ENCODE data around the gene PIWIL1.

PIWIL1 gene

DNA sequence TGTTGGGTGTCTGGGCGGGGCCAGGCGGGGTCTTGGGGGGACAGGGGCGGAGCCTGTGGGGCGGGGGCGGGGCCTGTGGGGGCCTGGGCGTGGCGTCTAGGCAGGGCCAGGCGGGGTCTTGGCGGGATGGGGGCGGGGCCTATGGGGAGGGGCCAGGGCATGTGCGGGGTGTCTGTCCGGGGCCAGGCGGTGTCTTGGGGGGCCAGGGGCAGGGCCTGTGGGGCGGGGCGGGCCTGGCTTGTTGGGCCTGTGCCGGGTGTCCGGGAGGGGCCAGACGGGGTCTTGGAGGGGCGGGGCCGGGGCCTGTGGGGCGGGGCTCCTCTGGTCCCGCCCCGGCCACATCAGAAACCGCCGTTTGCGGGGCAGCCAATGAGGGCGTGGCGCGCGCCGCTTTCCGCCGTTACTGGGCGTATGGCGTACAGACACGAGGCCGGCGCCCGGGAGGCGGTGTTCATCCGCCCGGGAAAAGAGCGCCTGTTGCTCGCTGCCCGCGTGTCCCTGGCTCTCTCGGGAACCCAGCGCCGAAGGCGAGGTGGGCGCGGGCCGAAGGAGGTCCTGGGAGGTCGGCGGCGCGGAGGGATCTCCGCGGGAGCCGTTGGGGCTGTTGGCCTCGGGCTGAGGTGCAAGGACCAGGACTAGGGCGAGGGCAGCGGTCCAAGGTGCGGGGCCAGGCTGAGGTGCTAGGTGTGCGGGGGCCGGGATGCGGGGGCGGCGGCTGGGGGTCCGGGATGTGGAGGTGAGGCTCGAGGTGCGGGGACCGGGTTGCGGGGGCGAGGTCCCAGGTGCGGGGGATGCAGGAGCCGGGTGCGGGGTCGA, at the start of gene PIWIL1:
PIWIL1 (plus strand) TSS at position 400 of the 816 bp plus-strand sequence. CDS start 4,705 bp downstream, outside the sequence.
- no peak for DNase-seq

DNA sequence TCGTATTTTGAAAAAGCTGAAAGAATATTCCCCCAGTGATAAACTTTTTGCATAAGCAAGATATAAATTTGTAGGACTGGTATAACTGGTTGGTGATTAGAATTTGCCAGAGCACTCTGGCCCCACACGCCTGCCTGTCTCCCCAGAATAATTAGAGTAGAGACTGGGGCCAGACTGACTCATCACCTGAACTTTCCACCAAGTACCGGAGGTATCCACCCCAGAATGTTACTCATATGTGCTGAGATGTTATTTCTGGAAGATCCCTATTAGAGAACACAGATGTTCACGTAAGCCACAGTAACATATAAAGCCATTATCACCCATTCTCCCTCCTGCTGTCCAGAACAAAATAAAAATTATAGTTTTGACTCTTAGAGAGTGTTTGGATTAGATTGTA, 49.5 kb upstream of the PIWIL1 start:
- no peak for DNase-seq

DNA sequence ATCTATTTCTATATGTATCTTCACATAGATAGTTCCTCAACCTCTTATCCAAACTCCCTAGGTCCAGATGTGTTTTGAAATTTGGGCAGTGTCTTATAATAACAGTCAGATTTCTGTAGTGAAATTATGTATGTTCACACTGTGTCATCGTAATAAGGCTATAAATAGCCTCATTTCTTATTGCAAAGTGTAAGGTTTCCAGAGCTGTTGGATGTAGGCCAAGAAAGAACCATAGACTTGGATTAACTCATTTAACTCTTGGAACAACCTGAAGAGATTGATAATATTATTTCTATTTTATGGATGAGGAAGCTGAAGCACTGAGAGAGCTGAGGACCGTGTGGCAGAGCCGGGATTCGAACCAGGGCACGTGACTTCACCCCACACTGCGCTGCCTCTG, 49.0 kb upstream of the PIWIL1 start:
- DNase-seq, result no peak

DNA sequence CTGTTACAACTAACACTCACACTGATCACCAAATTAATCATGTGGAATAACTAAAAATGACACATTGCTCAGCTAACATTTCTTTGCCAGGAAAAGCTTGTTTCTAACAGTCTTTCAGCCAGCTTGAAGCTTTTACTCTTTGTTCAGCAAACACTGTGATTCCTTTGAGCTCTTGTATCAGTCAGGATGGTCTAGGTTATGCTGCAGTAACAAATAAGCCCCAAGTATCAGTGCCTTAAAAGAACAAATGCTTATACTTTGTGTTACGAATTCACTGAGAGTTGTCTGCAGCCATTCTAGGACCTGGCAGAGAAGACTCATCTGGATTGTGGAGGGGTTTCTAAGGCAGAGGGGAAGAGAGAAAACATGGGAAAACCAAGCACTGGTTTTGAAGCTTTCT, 47.6 kb upstream of the PIWIL1 start:
- no peak for DNase-seq

DNA sequence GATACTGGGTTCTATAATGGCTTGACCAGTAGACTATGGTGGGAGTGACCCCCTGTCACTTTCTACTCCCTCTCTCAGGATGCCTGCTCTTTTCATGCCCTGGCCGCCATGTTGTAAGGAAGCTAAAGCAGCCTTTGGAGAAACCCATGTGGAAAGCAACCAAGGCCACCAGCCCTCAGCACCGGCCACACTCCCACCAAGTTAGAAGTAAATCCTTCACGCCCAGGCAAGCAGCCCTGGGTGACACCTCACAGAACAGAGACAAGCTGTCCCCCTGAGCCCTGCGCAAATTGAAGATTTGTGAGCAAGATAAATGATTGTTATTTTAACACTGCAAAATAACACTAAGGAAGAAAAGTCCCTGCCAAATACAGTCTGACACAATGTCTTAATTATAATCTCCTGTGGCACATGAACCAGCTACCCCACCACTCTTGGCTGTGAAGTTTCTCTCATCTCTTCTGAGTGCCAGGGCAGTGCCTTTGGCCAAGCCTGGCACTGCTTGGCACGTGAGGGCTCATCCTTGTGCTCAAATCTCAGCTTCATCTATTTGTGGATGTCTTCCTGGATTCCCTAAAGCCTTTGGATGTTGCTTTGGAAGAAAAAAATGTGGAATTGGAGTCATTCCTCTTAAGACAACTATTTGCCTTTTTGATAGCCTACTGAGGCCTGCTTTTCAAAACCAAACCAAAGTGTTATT, 39.2 kb upstream of the PIWIL1 start:
- no peak for DNase-seq

DNA sequence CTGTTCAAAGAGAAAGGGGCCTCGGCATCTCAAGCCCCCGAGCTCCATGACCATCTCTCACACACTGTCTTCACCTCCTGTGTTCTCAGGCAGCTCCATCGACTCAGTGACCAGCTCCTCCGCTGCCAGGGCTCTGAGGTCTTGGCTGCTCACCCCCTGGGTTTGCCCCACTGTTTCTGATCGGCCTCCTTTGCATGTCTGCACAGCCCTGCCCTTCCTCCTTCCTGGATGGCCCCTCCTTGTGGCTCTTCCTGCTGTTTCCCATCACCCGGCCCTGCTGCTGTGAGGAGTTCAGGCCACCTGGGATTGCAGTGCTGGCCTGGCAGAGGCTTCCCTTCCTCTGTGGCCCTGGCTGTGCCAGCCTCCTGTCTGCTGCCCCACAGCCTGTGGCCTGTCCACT, 38.1 kb upstream of the PIWIL1 start:
- no peak for DNase-seq

DNA sequence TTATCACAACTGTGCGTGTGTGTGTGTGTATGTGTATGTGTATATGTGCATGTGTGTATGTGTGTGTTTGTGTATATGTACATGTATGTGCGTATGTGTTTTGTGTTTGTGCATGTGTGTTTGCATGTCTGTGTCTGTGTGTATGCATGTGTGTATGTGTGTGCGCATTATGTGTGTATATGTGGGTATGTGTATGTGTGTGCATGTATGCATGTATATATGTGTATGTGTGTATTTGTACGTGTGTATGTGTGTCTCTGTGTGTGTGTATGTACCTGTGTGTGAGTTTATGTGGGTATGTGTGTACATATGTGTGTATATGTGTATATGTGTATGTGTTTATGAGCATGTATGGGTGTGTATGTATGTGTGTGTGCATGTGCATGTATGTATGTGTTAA, 37.6 kb upstream of the PIWIL1 start:
- no peak for DNase-seq

DNA sequence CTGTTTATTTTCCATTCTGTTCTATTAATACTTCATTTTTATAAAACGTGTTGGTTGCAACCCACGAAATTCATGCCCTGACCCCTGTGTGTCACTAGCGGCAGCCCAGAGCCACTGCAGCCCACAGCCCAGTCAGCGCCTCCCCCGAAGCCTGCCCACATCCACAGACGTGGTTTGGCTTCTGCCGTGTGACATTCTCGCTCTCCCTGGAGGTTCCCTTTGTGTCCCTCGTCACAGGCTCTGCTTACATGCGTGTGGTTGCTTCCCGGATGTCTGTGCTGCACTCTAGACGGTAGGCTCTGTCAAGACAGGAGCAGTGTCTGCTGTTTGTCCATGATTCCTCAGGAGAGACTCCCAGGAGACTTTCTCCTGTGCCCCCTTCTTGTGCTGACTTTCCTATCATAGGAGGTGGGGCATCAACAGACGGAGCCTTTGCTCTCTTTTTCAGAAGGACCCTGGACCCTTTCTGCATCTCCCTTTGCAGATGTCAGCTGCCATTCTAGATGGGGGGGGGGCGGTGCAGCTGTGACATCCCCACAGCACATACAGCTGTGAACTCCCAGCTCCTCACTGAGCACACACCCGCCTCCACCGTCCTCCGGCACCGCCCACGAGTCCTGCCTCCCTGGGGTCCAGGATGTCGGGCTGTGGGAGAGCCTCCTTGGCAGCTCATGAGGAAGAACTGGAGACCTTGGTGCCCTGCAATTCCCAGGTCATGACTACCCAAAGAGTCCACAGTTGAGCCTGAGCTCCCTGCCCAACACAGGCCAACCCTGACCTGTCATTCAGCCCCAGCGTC, 36.8 kb upstream of the PIWIL1 start:
- no peak for DNase-seq

DNA sequence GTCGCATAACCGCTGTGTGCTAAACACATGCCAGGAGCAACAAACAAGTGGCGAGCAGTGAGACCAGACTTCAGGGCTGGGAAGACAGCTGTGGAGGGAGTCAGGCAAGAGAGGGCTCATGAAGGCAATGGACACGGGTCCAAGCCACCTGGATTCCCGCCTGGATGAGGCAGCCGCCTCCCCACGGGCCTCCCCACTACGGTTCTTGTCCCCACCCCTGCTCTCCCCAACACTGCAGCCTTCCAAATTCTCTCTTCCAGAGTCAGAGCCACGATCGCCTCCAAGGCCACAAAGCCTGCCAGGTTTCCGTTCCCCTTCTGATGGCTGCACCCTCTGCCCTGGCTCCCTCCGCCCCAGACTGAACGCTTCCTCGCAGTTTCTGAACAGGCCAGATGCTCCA, 36.1 kb upstream of the PIWIL1 start:
- no peak for DNase-seq

DNA sequence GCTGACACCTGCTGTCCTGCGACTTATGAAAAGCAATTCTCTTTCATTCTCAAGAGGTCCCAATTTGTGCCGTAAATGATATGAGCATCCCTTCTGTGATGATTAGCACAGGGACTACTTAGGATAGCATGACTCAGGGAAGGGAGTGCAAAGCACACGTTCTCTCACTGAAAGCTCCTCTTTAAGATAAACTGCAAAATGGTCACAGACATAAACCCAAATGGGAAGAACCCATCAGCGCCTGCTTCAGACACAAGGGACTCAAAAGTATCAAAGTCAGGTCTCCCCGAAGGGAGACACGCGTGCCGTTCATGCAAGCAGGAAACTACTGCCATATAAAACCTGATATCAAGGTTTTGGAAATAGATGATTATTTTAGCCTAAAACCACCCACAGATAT, 33.9 kb upstream of the PIWIL1 start:
- DNase-seq, result no peak

DNA sequence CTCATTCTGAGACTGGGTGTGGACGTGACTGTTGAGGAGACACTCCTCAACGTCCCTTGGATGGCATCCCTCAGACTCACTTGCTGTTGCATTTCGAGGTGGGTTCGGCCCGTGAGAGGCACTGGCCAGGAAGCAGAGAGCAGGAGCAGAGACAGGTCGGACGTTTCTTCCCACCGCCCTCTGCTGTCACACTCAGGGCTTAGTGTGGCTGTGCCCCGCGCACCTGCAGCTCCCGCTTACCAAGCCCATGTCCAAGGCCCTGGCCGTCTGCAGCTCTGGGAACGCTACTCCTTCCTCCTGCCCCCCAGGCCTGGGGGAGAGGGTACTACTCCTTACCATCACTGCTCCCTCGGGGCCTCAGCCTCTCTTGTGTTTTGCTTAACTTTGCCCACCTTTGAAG, 29.8 kb upstream of the PIWIL1 start:
- DNase-seq, result no peak

DNA sequence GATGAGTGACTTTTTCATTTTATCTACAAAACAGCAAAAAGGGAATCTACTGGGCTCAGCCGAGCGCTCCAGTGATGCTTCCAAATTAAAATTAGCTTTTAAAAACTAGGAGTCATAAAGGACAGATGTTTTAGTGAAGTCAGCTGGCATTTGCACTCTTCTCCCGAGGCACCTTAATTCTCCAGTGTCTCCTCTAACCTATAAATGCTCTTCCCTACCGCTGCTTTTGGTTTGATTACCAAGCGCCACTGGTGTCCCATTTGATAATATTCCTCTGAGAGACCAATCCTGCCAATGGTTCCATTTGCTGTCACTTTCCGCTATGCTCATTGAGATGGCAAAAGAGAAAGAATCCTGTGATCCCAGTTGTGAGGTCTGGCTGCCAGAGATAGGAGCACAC, 29.3 kb upstream of the PIWIL1 start:
- no peak for DNase-seq

DNA sequence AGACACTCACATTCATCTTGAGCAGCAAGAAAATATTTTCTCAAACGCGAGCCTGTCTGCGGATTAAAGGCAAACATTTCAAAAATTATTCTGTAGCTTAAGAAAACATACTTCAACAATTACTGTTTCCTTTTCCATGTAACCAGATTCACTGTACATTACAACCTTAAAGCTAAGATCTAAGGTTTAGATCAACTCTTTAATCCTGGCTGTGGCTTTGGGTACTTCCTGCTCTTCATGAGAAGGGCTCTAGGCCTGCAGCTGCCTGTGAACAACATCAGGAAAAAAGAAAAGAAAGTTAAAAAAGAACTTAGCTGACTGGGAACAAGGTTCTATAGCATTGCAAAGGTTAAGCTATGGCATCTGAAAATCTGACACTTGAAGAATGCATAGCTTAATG, 21.4 kb upstream of the PIWIL1 start:
- DNase-seq, result no peak

DNA sequence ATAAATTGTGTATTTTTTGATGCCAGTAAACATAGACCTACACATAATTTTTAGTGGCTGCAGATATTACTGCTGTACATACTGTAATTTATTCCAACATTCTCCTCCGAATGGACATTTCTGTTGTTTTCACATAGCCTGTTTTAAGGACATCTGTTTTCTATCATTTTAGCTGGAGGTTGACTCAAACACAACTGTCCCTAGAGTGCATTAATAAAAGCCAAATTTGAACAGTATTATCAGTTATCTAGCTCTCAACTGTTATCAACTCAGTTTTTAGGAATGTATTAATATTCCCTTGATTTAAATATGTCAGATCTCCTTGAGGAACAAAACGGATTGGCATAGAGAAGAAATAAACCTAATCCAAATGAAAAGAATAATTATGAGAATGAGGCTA, 17.2 kb upstream of the PIWIL1 start:
- DNase-seq, result no peak

DNA sequence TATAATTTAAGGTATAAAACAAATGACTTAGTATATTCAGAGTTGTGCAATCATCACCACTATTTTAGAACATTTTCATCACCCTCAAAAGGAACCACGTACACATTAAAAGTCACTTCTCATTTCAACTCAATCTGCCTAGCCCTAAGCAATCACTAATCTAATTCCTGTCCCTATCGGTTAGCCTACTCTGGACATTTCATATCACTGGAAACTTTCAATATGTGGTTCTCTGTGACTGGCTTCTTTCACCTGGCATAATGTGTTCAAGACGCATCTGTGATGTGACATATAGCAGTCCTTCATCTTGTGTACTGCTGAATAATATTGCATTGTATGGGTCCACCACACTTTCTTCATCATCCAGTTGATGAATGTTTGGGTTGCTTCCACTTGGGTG, 15.4 kb upstream of the PIWIL1 start:
- no peak for DNase-seq

DNA sequence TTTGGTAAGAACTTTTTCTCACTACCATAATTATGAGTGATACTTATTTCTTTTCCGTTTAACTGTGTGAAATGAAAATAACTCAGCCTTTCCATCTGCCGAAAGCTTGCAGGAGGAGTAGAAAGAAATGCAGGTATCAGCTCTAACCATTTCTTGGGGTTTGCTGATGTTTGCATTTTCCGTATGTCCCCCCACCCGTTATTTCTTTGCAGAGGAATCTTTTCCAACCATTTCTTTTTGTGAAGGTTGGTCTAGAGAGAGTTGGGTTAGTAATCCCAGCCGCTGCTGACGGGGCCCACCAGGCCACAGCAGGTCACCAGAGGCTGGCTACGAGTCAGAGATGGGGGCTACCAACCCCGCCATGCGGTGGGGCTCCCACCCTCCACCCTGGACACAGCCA, 7.0 kb upstream of the PIWIL1 start:
- no peak for DNase-seq

DNA sequence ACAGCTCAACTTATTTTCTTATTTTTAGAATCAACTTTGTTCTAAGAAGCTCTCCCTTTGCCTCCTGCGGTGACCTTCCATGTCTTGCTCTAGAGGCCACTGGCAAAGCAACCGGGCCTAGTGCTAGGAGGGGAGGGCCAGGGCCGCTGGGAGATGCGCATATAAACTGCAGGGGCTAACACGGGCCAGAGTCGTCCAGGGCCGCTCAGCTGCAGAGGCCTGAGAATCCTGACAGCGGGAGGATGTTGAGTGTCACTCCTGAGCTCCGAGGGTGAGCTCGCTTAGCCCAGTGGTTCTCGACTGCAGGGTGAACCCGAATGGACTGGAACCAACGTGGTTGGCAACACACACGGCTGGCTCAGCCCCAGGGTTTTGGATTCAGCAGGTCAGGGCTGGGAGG, 6.5 kb upstream of the PIWIL1 start:
- no peak for DNase-seq

DNA sequence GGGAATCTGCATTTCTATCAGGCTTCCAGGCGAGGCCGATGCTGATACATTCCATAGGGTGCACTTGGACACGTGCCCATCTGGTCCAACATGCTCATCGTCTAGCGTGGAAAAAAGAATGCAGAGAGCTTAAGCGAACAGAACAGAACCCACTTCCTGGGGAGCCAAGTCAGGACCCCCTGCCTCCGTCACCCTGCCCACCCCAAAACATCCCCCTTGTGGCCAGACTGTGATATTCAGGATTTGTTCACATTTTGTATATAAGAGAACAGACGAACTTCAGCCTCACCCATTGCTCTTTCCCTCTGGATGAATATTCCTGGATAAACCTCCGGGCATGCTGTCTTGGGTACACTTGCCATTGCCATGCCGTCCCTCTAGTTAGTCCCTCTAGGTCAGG, 4.3 kb upstream of the PIWIL1 start:
- no peak for DNase-seq

DNA sequence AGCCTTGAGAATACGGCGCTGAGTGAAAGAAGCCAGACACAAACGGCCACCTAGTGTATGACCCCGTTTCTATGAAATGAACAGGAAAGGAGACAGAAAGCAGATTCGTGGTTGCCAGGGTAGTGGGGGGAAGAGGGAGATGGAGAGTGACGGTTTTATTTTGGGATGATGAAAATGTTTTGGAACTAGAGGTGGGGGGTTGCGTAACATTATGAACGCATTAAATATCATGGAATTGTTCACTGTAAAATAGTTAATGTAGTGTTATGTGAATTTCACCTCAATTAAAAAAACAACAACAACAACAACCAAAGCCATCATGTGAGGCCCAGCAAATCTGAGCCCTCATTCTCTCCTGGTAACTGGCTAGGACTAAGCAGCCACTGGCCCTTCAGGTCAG, 3.3 kb upstream of the PIWIL1 start:
- no peak for DNase-seq

DNA sequence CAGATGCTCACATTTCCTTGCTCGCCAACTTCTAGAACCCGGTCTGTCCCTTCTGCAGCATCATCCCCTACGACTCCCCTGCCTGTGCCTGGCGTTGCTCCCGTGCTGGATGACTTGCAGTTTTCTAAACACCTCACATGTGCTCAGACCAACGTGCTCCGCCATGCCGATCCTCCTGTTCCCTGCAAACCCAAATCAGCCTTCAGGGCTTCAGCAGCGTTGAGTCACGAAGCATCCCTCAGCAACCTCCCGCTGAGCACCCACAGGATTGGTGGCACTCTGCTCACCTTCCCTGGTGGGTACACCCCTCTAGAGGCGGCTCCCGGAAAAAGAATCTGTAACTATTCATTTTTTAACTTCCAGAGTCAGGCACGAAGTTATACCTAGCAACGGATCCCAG, 2.8 kb upstream of the PIWIL1 start:
- no peak for DNase-seq

DNA sequence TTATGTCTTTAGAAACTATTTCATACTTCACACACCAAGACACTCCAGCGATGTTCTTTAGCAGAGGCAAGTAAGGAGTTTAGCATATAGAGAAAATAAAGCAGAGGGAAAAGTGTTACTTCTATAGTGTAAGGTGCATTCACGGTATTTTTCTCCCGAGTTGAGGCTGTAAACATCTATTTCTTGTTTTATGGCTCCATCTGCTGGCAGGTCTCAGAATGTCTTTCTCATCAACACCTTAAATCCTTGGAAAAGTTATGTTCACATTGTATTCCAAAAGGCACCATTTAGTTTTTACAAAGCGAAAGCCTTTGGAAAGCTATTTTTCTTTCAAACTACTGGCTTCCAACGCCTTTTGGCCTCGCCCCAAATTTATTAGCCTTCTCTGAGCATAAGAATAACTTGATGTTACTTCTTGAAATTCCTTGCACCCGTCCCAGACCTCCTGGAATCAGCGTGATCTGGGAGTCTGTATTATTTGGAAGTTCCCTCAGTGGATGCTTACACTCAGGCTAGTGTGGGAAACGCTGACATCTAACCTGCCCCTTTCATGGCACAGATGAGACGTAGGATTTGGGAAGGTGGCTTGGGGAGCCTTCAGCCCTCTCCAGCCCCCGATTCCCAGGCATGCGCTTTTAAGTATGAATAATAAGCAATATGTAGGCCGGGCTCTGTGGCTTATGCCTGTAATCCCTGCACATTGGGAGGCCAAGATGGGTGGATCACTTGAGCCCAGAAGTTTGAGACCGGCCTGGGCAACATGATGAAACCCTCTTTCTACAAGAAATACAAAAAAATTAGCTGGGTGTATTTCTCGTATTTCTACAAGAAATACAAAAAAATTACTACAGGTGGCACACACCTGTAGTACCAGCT, 1.9 kb upstream of the PIWIL1 start:
- no peak for DNase-seq

DNA sequence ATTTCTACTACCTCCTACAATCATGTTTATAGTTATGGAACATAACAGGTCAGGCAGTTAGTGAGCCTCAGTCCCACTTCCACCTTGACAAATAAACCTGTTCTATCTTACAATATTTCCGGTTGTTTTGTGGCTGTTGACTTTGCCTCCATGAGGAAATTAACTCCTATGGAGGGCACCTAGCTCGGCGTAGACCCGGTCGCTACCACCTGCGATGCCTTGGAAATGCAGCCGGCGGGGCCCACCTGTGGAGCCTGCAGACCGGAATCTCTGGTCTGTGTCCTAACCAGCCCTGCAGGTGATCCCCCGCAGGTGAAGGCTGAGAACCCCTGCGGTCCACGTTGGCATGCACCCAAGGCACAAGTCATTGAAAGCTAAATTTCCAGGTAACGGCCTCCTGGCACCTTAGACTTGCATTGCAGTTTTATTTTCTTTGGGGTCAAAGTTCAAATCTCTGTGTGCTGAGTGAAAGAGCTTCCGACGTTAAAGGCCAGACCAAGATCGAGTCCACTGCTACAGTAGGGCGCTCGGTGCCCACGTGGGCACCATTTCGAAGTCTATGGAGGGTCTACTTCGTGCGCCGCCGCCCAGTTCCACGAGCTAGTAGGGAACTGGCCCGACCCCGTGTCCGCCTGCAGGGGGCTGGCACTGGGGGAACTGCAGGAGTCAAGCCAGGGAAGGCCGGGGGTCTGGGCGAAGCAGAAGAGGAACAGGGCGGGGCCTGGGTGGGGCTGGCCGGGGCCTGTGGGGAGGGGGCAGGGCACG, 782 bp upstream of the PIWIL1 start:
- DNase-seq, result no peak

Measured in activated CD4-positive, CD25-positive, alpha-beta regulatory T cell treated with anti-CD3 and anti-CD28 coated beads, Interleukin-2, amount 50 U/mL, for 72 hours (primary cell).